HuH-7.5 (cell line): ENCODE results near the gene MCFD2.
"Not testable (repeated sequence)": the region's sequence is repeated elsewhere in the genome, so short reads cannot be mapped to it uniquely, and the experiment has no call there.

Source experiments
- DNase-seq: peaks from one replicate; pipeline ENCODE4 v3.0.0; 2011; ENCODE audit warnings: low spot score

MCFD2 gene

DNA sequence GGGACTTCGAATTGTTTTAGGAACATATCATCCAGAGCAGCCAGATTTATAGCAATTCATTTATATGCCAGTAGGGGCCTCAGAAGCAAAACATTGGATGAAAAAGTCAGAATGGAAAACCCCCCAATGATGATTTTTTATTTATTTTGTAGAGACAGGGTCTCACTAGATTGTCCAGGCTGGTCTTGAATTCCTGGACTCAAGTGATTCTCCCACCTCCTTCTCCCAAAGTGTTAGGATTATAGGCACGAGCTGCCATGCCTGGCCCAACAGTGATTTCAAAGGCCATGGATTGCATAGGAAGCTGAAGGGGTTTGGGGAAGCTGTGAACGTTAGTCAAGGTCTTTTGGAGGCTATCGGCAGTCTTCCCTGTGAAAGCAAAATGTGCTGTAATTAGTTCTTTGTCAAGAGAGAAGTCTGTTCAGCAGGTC, 21.9 kb upstream of the MCFD2 start:
- DNase-seq, result no peak

GRCh38 chr2:46936566-46936965, 21.0 kb upstream of the MCFD2 start:
- DNase-seq, result no peak

- DNase-seq, result no peak
Observed at GRCh38 chr2:46935071-46935470, 19.5 kb upstream of the MCFD2 start.

DNA sequence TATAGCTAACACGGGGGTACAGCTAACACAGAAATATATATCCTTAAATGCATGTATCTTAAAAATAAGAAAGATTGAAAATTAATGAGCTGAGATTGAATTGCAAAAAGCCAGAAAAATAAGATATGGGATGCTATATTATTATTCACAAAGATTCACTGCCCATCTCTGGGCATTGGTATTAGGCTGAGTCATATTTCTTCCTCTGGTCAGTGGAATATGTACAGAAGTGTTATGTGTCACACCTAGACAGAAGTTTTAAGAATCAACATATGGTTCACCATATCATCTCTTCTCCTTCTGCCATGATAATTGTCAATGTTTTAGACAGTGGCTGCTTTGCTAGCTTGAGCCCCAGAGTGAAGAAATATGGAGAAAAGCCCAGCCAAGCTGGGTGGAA, 14.0 kb upstream of the MCFD2 start:
- no peak for DNase-seq

- no peak for DNase-seq
Observed at GRCh38 chr2:46926863-46927262, 11.3 kb upstream of the MCFD2 start.

GRCh38 chr2:46925474-46926351, 10.1 kb upstream of the MCFD2 start:
- DNase-seq, result no peak

GRCh38 chr2:46924608-46925007, 9.0 kb upstream of the MCFD2 start:
- DNase-seq, result no peak

DNA sequence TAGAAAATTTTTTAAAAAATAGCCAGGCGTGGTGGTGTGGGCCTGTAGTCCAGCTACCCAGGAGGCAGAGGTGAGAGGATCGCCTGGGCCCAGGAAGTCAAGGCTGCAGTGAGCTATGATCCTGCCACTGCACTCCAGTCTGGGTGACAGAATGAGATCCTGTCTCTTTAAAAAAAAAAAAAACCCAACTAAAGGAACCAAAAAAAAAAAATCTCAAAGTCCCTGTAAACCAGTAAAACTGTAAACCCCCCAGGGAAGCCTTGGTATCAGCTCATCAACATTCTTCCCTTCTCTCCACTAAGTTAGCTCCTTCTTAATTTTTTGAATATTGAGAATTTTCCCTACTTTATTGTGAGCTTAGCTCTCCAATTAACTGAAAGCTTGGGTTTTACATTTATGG, 8.4 kb upstream of the MCFD2 start:
- no peak for DNase-seq

DNA sequence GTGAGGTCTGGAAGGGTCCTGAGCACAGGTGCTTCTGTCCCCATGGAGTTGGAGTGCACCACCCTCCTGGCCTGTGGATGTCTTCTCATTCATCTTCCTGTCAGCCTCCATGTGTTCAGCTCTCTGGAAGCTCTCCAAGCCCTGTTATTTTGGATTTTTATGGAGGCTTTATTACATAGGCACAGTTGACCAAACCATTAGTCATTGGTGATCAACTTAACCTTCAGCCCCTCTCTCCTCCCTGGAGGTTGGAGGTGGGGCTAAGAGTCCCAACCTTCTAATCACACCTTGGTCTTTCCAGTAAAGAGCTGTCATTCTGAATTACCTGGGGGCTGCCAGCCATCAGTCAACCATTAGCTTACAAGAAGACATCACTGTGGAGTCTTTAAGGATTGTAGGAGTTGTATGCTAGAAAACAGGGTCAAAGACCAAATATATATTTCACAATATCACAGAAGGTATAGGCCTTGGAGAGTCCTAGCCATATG, 7.5 kb upstream of the MCFD2 start:
- DNase-seq, result no peak

GRCh38 chr2:46922606-46923005, 7.0 kb upstream of the MCFD2 start:
- no peak for DNase-seq

GRCh38 chr2:46921676-46922448, 6.3 kb upstream of the MCFD2 start:
- no peak for DNase-seq

- no peak for DNase-seq
Observed at GRCh38 chr2:46917628-46918027, 2.0 kb upstream of the MCFD2 start.

DNA sequence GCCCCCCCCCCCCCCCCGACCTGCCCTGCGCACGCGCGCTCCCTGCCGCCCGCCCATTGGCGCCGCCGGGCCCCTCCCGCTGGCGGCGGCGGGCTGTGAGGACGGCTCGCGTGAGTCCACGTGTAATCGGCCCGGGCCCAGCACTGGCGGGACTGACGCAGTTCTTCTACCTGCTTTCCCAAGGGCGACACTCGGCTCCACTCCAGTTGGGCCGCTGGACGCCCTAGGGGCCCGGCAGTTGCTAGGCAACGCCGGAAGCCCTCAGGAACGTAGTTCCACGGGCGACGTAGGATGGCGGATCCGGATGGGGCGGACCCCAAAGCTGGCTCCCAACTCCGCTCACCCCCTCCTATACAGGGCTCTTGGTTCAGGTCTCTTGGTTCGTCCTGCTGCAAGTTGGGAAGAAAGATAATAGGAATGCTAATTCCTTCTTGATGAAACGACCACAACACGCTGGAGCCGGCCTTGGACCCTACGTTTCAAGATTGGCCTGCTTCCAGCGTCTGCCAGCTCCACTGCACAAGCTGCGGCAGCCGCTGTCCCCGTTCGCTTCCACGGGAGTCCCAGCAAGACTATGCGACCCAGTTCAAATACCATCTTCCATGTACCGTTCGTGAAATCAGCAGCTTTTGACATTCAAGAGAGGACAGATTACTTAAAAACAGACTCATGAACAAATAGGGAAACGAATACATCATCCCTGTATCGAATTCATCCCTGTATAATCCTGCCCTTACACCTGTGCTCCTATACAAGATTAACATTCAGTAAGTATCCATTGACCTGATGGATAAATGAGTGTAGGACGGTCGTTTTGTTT, 415 bp upstream of the MCFD2 start:
- DNase-seq, result peak; percentile 79

GRCh38 chr2:46914578-46915230, 902 bp downstream of the MCFD2 start:
- DNase-seq, result no peak

DNA sequence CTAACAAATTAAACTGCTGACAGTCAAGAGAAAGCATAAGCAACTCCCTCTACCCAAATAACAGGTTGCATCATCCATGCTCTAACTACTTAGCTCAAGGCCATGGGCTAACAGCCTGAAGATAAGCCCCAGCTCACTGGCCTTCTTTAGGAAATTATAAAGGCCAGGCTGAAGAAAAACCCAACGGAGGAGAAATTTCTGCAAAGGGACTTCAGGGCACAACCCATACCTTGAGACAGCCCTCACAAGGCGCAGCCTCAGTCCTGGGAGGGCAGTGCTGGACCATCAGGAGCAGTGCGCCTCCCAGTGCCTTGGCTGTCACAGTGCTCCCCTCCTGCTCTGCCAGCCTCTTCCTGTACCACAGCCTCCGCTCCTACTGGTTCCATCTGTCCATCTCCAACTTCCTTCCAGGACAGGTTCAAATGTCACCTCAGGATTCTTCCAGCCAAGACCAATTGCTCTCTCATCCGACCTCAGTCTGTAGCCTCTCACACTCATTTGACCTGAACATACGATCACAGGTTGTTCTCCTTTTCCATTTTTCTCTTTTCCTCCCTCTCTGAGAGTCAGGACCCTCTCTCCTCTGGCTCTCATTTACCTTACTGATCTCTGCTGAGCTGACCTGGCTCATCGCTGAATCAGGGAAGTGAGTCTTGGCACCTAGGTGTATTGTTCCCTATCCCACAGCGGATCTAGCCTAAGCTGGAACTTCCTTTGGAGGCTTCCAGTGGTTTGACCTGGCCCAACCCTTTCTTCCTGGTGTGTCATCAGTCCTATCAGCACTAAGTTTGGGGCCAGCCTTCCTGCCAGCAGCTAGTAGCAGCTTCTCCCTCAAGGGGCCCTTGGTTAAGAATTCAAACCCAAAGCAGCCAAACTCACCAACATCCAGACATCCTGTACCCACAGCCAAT, 1.9 kb downstream of the MCFD2 start:
- DNase-seq, result peak; percentile 29

DNA sequence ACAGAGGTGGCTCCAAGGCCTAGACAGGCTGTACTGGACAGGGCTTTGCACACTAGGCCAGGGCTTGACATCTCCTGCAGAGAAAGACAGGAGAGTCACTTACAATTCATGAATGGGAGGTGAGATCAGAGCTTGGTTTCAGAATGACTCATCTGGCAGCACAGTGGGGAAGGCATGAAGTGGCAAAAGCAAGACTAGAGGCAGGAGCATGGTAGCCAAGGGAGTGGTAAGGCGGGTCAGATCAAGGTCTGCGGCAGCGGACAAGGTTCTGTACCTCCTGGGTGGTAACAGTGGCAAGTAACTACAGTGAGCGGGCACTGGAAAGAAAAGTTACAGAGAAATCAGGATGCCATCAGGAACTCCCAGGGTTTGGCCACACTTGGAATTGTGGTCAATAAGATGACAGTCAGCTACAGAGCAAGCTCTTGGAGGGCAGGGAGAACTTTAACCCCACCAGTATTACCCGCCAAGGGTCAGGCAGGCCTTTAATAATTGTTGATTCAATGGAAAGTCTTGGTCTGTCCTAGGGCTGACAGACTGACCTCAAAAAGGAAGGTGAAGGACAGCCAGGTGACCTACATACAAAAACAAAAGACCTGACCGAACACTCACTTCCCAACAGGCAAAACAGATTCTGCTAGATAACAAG, 5.7 kb downstream of the MCFD2 start:
- no peak for DNase-seq

DNA sequence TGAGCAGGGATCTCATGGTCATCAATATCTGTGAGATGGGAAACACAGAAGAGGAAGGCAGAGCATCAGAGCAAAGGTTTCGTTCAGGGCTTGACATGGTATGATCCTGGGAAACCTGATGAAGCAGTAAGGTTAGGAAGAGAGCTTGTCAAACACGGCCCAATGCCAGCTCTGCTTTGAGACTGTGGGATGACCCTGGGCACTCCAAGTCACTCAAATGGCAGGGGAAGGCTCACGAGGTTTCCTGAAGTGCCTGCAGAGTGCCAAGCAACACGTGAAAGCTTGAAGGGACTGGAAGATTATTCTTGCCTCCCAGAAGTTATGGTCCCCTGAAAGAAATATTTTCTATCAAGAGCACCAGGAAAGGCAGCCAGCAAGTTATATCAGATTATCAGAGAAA, 6.5 kb downstream of the MCFD2 start:
- DNase-seq, result no peak

GRCh38 chr2:46904908-46905678, 10.5 kb downstream of the MCFD2 start:
- not testable (repeated sequence) for DNase-seq

GRCh38 chr2:46902980-46903379, 12.6 kb downstream of the MCFD2 start:
- not testable (repeated sequence) for DNase-seq
